Heart left ventricle (tissue), 13 donors: ENCODE measurements around the gene BFSP2.

Experiments used
- POLR2A ChIP-seq, 2 donors: fragments of 450-650 bp; IDR thresholded peaks; one replicate each; pipeline ENCODE4 v1.6.1; 2017; ENCODE audit warnings: antibody characterized with exemption in 2 of 2, mild to moderate bottlenecking in 2 of 2, moderate library complexity in 2 of 2
- TF ChIP-seq, protein P1 (sequence below), 12 donors: fragments of 200-600 bp; sonication (generic) in 4 of 12; IDR thresholded peaks; one replicate each; pipeline versions ENCODE4 v1.5.0 to v1.8.0; 2018 to 2022; ENCODE audit warnings: antibody characterized with exemption in 12 of 12, mild to moderate bottlenecking in 5 of 12
- donor health status: ischemic (EF 13 %, LVEDD 7.1; RV severe dilation, severe dysfunction).
- donor health status: DM: no; HTN: yes; CAD: no.
- donor health status: DM: no; HTN: no; CAD: no.
- donor health status: ischemic (EF 25% LVEDD 6.9; RV normal size, moderate dysfunction).
- donor health status: ischemic (EF 25% LVEDD 5.7; RV mildly dilated, moderate dysfunction).
- donor health status: ischemic (EF 35%, LVEDD 5.7; RV mildly dilated, moderate dysfunction).
- donor health status: nonischemic (EF 11% LVEDD 7.7; RV severe dilation, severe dysfunction).
- donor health status: DM: yes; HTN: yes; CAD: no.
- donor health status: PGD.
- donor health status: ischemic (EF 29% LVEDD 5.4; RV normal size, mild dysfunction).
- donor health status: nonischemic (EF 23%, LVEDD 6.1; RV moderate dilation, normal function).

DNA sequence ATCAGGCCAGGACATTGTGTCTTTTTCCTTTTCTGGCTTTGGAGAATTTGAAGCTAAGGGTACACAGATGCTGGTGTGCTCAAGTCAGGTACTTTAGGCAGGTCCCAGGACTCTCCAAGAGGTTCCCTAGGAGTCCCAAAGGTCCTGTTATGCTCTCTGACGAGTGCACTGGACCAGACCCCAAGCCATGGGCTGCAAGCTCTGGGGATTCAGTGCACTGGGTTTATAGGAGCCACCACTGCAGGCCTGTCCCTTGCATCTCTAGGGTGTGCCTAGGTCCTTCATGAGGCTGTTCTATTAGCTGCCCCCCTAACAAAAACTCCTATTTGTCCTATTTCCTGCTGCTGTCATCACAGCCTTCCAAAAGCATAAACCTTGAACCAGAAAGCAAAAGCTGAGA, 31.9 kb upstream of the BFSP2 start:
- TF ChIP-seq, protein P1, sequence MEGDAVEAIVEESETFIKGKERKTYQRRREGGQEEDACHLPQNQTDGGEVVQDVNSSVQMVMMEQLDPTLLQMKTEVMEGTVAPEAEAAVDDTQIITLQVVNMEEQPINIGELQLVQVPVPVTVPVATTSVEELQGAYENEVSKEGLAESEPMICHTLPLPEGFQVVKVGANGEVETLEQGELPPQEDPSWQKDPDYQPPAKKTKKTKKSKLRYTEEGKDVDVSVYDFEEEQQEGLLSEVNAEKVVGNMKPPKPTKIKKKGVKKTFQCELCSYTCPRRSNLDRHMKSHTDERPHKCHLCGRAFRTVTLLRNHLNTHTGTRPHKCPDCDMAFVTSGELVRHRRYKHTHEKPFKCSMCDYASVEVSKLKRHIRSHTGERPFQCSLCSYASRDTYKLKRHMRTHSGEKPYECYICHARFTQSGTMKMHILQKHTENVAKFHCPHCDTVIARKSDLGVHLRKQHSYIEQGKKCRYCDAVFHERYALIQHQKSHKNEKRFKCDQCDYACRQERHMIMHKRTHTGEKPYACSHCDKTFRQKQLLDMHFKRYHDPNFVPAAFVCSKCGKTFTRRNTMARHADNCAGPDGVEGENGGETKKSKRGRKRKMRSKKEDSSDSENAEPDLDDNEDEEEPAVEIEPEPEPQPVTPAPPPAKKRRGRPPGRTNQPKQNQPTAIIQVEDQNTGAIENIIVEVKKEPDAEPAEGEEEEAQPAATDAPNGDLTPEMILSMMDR (IDR thresholded peaks at IDR 0.05): no peak
- no peak for TF ChIP-seq POLR2A (IDR thresholded peaks at IDR 0.05)
